GM18868 (cell line): Measurements from ENCODE around the gene ING5.

Experiments
- ATAC-seq: cut with Tn5 transposase; IDR thresholded peaks from one replicate; pipeline ENCODE4 v1.9.1; 2021; ENCODE audit warnings: mild to moderate bottlenecking, moderate library complexity; ENCODE audit not compliant: unreplicated experiment

The ING5 gene

GRCh38 chr2:241774419-241775222 lies 72.8 kb downstream of the ING5 start:
- no peak for ATAC-seq

- ATAC-seq: no peak
Observed at GRCh38 chr2:241775223-241776177, 73.7 kb downstream of the ING5 start.

DNA sequence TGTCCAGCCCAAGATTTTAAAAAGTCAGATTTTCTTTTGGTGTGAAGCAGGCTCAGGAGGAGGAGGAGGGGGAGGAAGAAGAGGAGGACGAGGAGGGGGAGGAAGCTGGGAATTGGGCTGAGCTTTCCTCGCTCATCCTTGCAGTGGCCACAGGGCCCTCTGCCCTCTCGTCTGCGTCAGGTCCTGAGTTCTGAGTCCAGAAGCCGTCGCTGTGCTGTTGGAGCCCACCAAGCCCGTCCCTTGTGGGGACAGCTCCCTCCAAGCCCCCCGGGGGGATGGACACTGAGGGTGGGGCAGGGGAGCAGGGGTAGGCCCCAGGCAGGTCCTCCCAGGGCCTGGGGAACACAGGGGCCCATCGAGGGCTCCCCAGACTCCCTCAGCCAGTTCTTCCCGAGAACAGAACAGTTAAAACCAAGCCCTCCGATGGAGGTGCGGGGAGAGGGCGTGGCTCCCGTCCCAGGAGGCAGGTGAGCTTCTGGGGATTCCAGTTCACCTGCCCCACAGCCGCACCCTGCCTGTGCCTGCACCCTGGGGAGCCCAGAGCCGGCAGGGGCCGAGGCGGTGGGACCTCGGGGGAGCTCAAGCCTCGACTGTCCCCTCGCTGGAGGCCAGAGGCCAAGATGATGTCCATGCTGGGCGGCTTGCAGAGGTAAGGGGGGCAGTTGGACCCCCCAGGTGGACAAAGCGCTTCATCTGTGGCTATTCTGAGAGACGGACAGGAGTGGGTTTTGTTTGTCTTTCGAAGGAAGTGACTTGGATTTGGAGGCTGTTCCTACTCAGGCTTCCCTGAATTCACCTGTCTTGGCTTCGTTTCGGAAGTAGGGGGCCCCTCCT lies 74.7 kb downstream of the ING5 start, which contains the start of gene GAL3ST2:
Gene GAL3ST2, plus strand, starts transcription at position 487 of the 834 bp plus-strand sequence. Its CDS starts 134 bp downstream, at position 621.
- no peak for ATAC-seq

- ATAC-seq: no peak
Observed at GRCh38 chr2:241777170-241777685, 75.4 kb downstream of the ING5 start.

DNA sequence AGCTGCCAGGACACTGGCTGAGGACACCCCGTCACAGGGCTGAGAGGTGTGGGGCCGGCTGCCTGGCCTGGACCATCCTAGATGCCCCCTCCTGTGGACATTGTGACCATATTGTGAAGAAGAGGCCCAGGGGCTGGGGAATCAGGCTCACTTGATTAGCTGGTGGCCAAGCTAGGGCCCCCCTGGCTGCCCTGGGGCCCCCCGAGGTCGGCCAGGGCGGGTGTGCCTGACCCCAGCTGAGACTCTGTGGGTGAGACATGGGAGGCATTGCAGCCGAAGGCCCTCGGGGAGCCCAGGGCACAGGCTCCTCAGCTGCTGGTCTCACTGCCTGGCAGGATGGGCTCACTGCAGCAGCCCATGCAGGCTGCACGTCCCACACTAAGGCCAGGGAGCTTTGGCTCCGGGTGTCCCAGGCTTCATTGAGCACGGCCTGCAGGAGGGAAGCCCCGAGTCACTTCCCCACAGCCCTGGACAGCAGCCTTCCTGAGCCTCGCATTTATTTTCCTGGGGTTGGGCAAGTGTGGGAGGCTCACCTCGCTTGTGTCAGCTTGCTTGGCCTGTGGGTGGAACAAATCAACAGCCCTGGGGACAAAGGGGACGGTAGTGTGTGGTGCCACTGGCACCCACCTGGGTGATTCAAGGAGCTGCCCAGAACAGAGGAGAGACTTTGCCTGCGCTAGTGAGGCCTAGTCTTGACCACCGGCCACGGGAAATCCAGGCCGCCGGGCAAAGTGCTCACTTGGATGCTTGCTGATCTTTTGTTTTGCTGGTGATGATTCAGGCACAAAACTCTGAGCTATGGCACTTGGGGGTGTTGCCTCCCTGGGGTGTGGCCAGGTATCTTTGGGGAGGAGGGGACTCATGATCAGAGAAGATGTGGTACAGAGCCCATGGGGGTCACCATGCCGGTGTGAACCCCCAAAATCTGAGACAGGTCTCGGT lies 76.1 kb downstream of the ING5 start:
- ATAC-seq: no peak
